HEK293T (cell line): Measurements from ENCODE around the gene SLC66A1.

Experiments
- BHLHE40 ChIP-seq: fragments of 450-650 bp; IDR thresholded peaks from 2 replicates; pipeline ENCODE4 v1.6.1; 2016; ENCODE audit warnings: mild to moderate bottlenecking, moderate library complexity, borderline replicate concordance
- ELF4 ChIP-seq: fragments of 450-650 bp; IDR thresholded peaks from 2 replicates; pipeline ENCODE4 v1.6.1; 2017; ENCODE audit warnings: antibody characterized with exemption
- FOXM1 ChIP-seq: fragments of 450-650 bp; IDR thresholded peaks from 2 replicates; pipeline ENCODE4 v1.6.1; 2017; ENCODE audit warnings: mild to moderate bottlenecking, borderline replicate concordance
- LEF1 ChIP-seq: fragments of 450-650 bp; IDR thresholded peaks from 2 replicates; pipeline ENCODE4 v1.6.1; 2017; ENCODE audit warnings: mild to moderate bottlenecking, borderline replicate concordance
- PKNOX1 ChIP-seq: fragments of 450-650 bp; IDR thresholded peaks from 2 replicates; pipeline ENCODE4 v1.6.1; 2016

- no peak for TF ChIP-seq BHLHE40
- TF ChIP-seq FOXM1, result no peak
- TF ChIP-seq LEF1, result no peak
- TF ChIP-seq PKNOX1, result no peak
- TF ChIP-seq ELF4, result no peak
Measured at GRCh38 chr1:19332832-19333231, 20.7 kb downstream of the SLC66A1 start.
